A549 (cell line): Measurements from ENCODE around the gene SLC41A1. TPM values are rescaled to one million over a fixed set of nuclear protein-coding genes. Genes with fewer than 3 reads are reported as not detected.

ENCODE experiments used
- ATAC-seq, 2 experiments: fragments of 200-7000 bp in 1 of 2; fragments of >200 bp in 1 of 2; cut with Nextera tagmentation in 1 of 2; cut with Tn5 transposase in 1 of 2; 3 replicates each; pipeline versions ENCODE4 v1.8.0 to v1.9.1; 2018 to 2020; ENCODE audit warnings: mild to moderate bottlenecking in 1 of 2, moderate library complexity in 1 of 2
- CTCF ChIA-PET: fragments of 300-600 bp; sonication (Branson Sonifier 250); formaldehyde crosslinking; extraction: SDS; loops from one replicate; lab custom pipeline; 2021; ENCODE audit warnings: antibody characterized with exemption, inconsistent platforms; lab: Yijun Ruan, JAX
- POLR2A ChIA-PET: fragments of 350-600 bp; formaldehyde crosslinking; extraction: SDS; loops from one replicate; lab custom pipeline; 2021; ENCODE audit warnings: antibody characterized with exemption, inconsistent platforms; lab: Yijun Ruan, JAX
- DNase-seq, 2 experiments: peaks; one replicate each; pipeline versions ENCODE4 v3.0.0 to v3.0.0-alpha.2; 2011 to 2016; ENCODE audit warnings: low read depth in 1 of 2, low spot score in 1 of 2
- FAIRE-seq: peaks from 2 replicates; lab custom pipeline; 2011; peaks lifted over from hg19 to GRCh38; lab: Jason Lieb, UNC
- H3K27ac ChIP-seq, 2 experiments: fragments of >200 bp; sonication (Bioruptor Twin); formaldehyde crosslinking; 3 replicates each; pipeline ENCODE4 v1.5.1; 2016 to 2017
- H3K4me1 ChIP-seq: fragments of >200 bp; sonication (Bioruptor Twin); formaldehyde crosslinking; 3 replicates; pipeline ENCODE4 v1.6.1; 2016
- H3K4me2 ChIP-seq: fragments of >200 bp; sonication (Bioruptor Twin); formaldehyde crosslinking; 3 replicates; pipeline ENCODE4 v1.6.1; 2016
- H3K4me3 ChIP-seq: fragments of >200 bp; sonication (Bioruptor Twin); formaldehyde crosslinking; 3 replicates; pipeline ENCODE4 v1.5.1; 2016
- H3K9me3 ChIP-seq: fragments of >200 bp; sonication (Bioruptor Twin); formaldehyde crosslinking; 3 replicates; pipeline ENCODE4 v1.6.1; 2016
- CEBPB ChIP-seq, 2 experiments: fragments of >200 bp in 1 of 2; sonication (Bioruptor Twin) in 1 of 2; formaldehyde crosslinking in 1 of 2; IDR thresholded peaks; 2 replicates each; pipeline ENCODE4 v1.6.1; 2012 to 2016
- E2F6 ChIP-seq: IDR thresholded peaks from 2 replicates; pipeline ENCODE4 v1.6.1; 2012; ENCODE audit warnings: low read depth, borderline replicate concordance
- ESRRA ChIP-seq: fragments of 150-350 bp; IDR thresholded peaks from 2 replicates; pipeline ENCODE4 v1.6.1; 2014; ENCODE audit warnings: mild to moderate bottlenecking, low read length, borderline replicate concordance
- FOXS1 ChIP-seq: fragments of 250-450 bp; sonication (Bioruptor Pico); IDR thresholded peaks from 2 replicates; pipeline ENCODE4 v1.5.0; 2020; ENCODE audit warnings: mild to moderate bottlenecking, moderate library complexity
- HDAC2 ChIP-seq: fragments of 200-600 bp; sonication (generic); IDR thresholded peaks from 2 replicates; pipeline ENCODE4 v1.6.1; 2016
- HMGXB4 ChIP-seq: fragments of 250-450 bp; sonication (Bioruptor Pico); IDR thresholded peaks from 2 replicates; pipeline ENCODE4 v1.5.0; 2021; ENCODE audit warnings: mild to moderate bottlenecking, moderate library complexity, borderline replicate concordance
- HOXA7 ChIP-seq: fragments of 250-450 bp; sonication (Bioruptor Pico); IDR thresholded peaks from 2 replicates; pipeline ENCODE4 v1.5.0; 2020; ENCODE audit warnings: mild to moderate bottlenecking, moderate library complexity
- HOXB5 ChIP-seq: fragments of 250-450 bp; sonication (Bioruptor Pico); IDR thresholded peaks from 2 replicates; pipeline ENCODE4 v1.5.0; 2020; ENCODE audit warnings: mild to moderate bottlenecking, moderate library complexity
- JUNB ChIP-seq: fragments of >200 bp; sonication (Bioruptor Twin); formaldehyde crosslinking; IDR thresholded peaks from 2 replicates; pipeline ENCODE4 v1.6.1; 2016
- KDM5A ChIP-seq: fragments of 200-600 bp; sonication (generic); IDR thresholded peaks from 2 replicates; pipeline ENCODE4 v1.6.1; 2016; ENCODE audit warnings: antibody characterized with exemption, mild to moderate bottlenecking
- MAX ChIP-seq: IDR thresholded peaks from 2 replicates; pipeline ENCODE4 v1.6.1; 2012
- MYC ChIP-seq: IDR thresholded peaks from 2 replicates; pipeline ENCODE4 v1.6.1; 2012; ENCODE audit warnings: mild to moderate bottlenecking, inconsistent platforms, low read length, improper control_type of control experiment, borderline replicate concordance
- NPAS2 ChIP-seq: fragments of 250-450 bp; sonication (Bioruptor Pico); IDR thresholded peaks from 2 replicates; pipeline ENCODE4 v1.8.0; 2022; ENCODE audit warnings: mild to moderate bottlenecking, moderate library complexity, borderline replicate concordance
- NR3C1 ChIP-seq: fragments of >200 bp; sonication (Bioruptor Twin); formaldehyde crosslinking; IDR thresholded peaks from 3 replicates; pipeline ENCODE4 v1.6.1; 2017
- POLR2AphosphoS2 ChIP-seq: conservative IDR thresholded peaks from 2 replicates; pipeline ENCODE4 v1.6.1; 2012; ENCODE audit warnings: low read length, improper control_type of control experiment, inconsistent platforms
- RAD21 ChIP-seq, 2 experiments: fragments of >200 bp in 1 of 2; sonication (Bioruptor Twin) in 1 of 2; formaldehyde crosslinking in 1 of 2; IDR thresholded peaks in 1 of 2; conservative IDR thresholded peaks in 1 of 2; 2 replicates in 1 of 2; 3 replicates in 1 of 2; pipeline ENCODE4 v1.6.1; 2012 to 2018; ENCODE audit warnings: inconsistent platforms in 1 of 2
- RCOR1 ChIP-seq: fragments of 150-350 bp; IDR thresholded peaks from 2 replicates; pipeline ENCODE4 v1.6.1; 2014; ENCODE audit warnings: antibody characterized with exemption, low read length, low read depth
- REST ChIP-seq: fragments of 200-600 bp; sonication (generic); IDR thresholded peaks from 2 replicates; pipeline ENCODE4 v1.6.1; 2016; ENCODE audit warnings: antibody characterized with exemption, mild to moderate bottlenecking, moderate library complexity
- RFX5 ChIP-seq: fragments of 450-650 bp; IDR thresholded peaks from 2 replicates; pipeline ENCODE4 v1.7.1; 2014; ENCODE audit warnings: antibody characterized with exemption, mild to moderate bottlenecking, moderate library complexity
- RNF2 ChIP-seq: fragments of 200-600 bp; sonication (generic); IDR thresholded peaks from 2 replicates; pipeline ENCODE4 v1.6.1; 2016; ENCODE audit warnings: low read depth, mild to moderate bottlenecking, antibody characterized with exemption, moderate library complexity, borderline replicate concordance
- SMC3 ChIP-seq: fragments of >200 bp; sonication (Bioruptor Twin); formaldehyde crosslinking; IDR thresholded peaks from 3 replicates; pipeline ENCODE4 v1.6.1; 2018; ENCODE audit warnings: inconsistent platforms
- TFCP2L1 ChIP-seq: fragments of 250-450 bp; sonication (Bioruptor Pico); IDR thresholded peaks from 2 replicates; pipeline ENCODE4 v1.5.0; 2021; ENCODE audit warnings: mild to moderate bottlenecking
- TP53 ChIP-seq: fragments of 250-450 bp; sonication (Bioruptor Pico); IDR thresholded peaks from 2 replicates; pipeline ENCODE4 v1.5.0; 2021; ENCODE audit warnings: mild to moderate bottlenecking, moderate library complexity
- ZC3H11A ChIP-seq: fragments of 450-650 bp; IDR thresholded peaks from 2 replicates; pipeline ENCODE4 v1.6.1; 2014; ENCODE audit warnings: antibody characterized with exemption, mild to moderate bottlenecking
- WGBS: methylation state at CpG from one replicate; pipeline ENCODE4 v1.1.6; 2017; ENCODE audit errors: missing lambda C conversion rate; 5-methylcytosine and 5-hydroxymethylcytosine counted together
- polyA plus RNA-seq, 4 experiments: library from polyadenylated mRNA; depleted of rRNA in 3 of 4; stranded (reverse); fragments of >200 nt; fragmentation: RNase III in 1 of 4; extraction: RNeasy Plus Mini Kit Qiagen cat#74134 plus additional on column Dnase treatment in 1 of 4; gene quantifications; 2 replicates in 3 of 4; 3 replicates in 1 of 4; pipeline ENCODE4 v1.2.3, GENCODE V29; 2011 to 2017
- TF ChIP-seq, protein P1 (sequence below): fragments of 250-450 bp; sonication (Bioruptor Pico); IDR thresholded peaks from 2 replicates; pipeline ENCODE4 v1.5.0; 2020; ENCODE audit warnings: low read depth, mild to moderate bottlenecking, moderate library complexity

SLC41A1 gene
- polyA plus RNA-seq, 2 of the 4 experiments (the other 2 are of a cell fraction): 25.6 to 26.0 TPM

- Histone ChIP-seq H3K4me1 (peaks cover 5% of the 10 kb centered on the region; the same call in 1 of the 3 replicates), H3K9me3 (no peaks in the 10 kb centered on the region), H3K27ac (no peak overlapping the region), H3K4me3 (no peak overlapping the region), H3K4me2 (no peak overlapping the region)
- ChIA-PET POLR2A (interaction anchor here (1.2 kb wide), 1 partner anchor 50 kb away, joined by 3 read pairs; no protein-coding TSS in a partner anchor), CTCF (interaction anchor here (1.5 kb wide), 1 partner anchor 153 kb away, joined by 4 read pairs; no protein-coding TSS in a partner anchor)
- 75% methylated on average over 3 of the region's 3 CpGs for WGBS
- ATAC-seq: no peak
- TF ChIP-seq JUNB: no peak
- TF ChIP-seq ESRRA: no peak
- no peak for TF ChIP-seq RNF2
- TF ChIP-seq SMC3: no peak
- TF ChIP-seq REST: no peak
- no peak for TF ChIP-seq ZC3H11A
- no peak for TF ChIP-seq TFCP2L1
- TF ChIP-seq MAX: no peak
- TF ChIP-seq NR3C1: no peak
- no peak for TF ChIP-seq HOXA7 (CRISPR knock-in tag)
- TF ChIP-seq, protein P1, sequence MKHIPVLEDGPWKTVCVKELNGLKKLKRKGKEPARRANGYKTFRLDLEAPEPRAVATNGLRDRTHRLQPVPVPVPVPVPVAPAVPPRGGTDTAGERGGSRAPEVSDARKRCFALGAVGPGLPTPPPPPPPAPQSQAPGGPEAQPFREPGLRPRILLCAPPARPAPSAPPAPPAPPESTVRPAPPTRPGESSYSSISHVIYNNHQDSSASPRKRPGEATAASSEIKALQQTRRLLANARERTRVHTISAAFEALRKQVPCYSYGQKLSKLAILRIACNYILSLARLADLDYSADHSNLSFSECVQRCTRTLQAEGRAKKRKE (CRISPR knock-in tag): no peak
- TF ChIP-seq TP53 (CRISPR knock-in tag): no peak
- TF ChIP-seq RCOR1: no peak
- TF ChIP-seq FOXS1 (CRISPR knock-in tag): no peak
- no peak for TF ChIP-seq MYC
- no peak for TF ChIP-seq HDAC2
- no peak for TF ChIP-seq RAD21 (conservative IDR thresholded peaks at IDR 0.05 in 1 of 2, IDR thresholded peaks at IDR 0.05 in 1 of 2)
- TF ChIP-seq E2F6: no peak
- no peak for TF ChIP-seq CEBPB (IDR thresholded peaks at IDR 0.05)
- no peak for FAIRE-seq
- no peak for DNase-seq
Observed at GRCh38 chr1:205766570-205766969, 46.4 kb downstream of the SLC41A1 start.

GRCh38 chr1:205766038-205766437, 47.0 kb downstream of the SLC41A1 start:
- TF ChIP-seq RNF2 (no peak), POLR2AphosphoS2 (no peak), TFCP2L1 (no peak), HMGXB4 (CRISPR knock-in tag) (no peak), KDM5A (no peak), NPAS2 (CRISPR knock-in tag) (no peak), HOXB5 (no peak), RFX5 (no peak)
- TF ChIP-seq, all 56 proteins: peak for 0
- H3K27ac ChIP-seq: no peak overlapping the region
- FAIRE-seq (no peak), ATAC-seq (no peak; a peak in 1 of 6 replicates), DNase-seq (no peak)
- no peaks in the 10 kb centered on the region for H3K9me3 ChIP-seq
- H3K4me1 ChIP-seq: peaks cover 5% of the 10 kb centered on the region; the same call in 1 of the 3 replicates
- no peak overlapping the region for H3K4me3 ChIP-seq
- CTCF ChIA-PET: interaction anchor here (1.5 to 1.7 kb wide), 2 partner anchors 153 to 211 kb away, joined by 4 to 7 read pairs; no protein-coding TSS in a partner anchor
- POLR2A ChIA-PET: interaction anchor here (1.2 kb wide), 1 partner anchor 50 kb away, joined by 3 read pairs; no protein-coding TSS in a partner anchor
- H3K4me2 ChIP-seq: no peak overlapping the region
- WGBS: 60% methylated on average over 5 of the region's 5 CpGs
